ENCODE measurements around the gene PFDN1. TPM values are rescaled to one million over a fixed set of nuclear protein-coding genes. Genes with fewer than 3 reads are reported as not detected.

The PFDN1 gene
- total and polyA plus RNA-seq, 9 of the 15 experiments (the other 6 are each of a cell fraction or from before 2014, with no cell fraction given), result 45.5 to 215 (median 78.0) TPM

DNA sequence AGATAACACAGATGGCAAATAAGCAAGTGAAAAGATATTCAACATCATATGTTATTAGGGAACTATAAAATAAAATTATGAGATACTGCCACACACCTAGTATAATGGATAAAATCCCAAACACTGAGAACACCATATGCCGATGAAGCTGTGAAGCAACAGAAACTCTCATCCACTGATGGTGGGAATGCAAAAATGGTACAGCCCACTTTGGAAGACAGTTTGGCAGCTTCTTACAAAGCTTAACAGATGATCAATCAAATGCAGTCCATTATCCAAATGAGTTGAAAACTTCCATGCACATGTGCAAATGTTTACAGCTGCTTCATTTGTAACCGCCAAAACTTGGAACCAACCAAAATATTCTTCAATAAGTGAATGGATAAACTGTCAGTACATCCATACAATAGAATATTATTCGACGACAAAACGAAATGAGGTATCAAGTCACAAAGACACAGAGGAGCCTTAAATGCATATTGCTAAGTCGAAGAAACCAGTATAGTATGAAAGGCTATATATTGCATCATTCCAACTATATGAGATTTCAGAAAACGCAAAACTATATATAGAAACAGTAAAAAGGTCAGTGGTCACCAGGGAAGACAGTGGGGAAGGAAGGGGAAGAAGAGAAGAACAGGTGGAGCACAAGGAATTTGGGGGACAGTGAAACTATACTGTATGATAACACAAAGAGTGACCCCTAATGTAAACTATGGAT, 14.9 kb downstream of the PFDN1 start:
- POLR2A ChIA-PET, result interaction anchor here (0.8 kb wide), 1 partner anchor 66 kb away, joined by 3 read pairs; no protein-coding TSS in a partner anchor
- Histone ChIP-seq H3K36me3 (ENCODE audit: control insufficient read depth, insufficient read depth, low read length) (peaks cover 2% of the 10 kb centered on the region; the same call in 1 of the 3 replicates), H3K4me2 (ENCODE audit: insufficient read depth, low read length) (no peak overlapping the region), H3K4me3 (no peak overlapping the region), H3K27me3 (ENCODE audit: control insufficient read depth in 2 of 2, insufficient read depth in 2 of 2, low read length in 2 of 2) (no peaks in the 10 kb centered on the region), H3K9ac (ENCODE audit: insufficient read depth in 1 of 2, low read depth in 2 of 2, low read length in 2 of 2) (no peak overlapping the region), H3K9me1 (ENCODE audit: control insufficient read depth, insufficient read depth, low read length) (no peaks in the 10 kb centered on the region), H2AFZ (ENCODE audit: low read depth, low read length) (no peak overlapping the region), H4K20me1 (replicated peaks; ENCODE audit: control insufficient read depth, insufficient read depth, low read length) (no peaks in the 10 kb centered on the region), H3K79me2 (ENCODE audit: control insufficient read depth, insufficient read depth, low read length) (peaks cover 69% of the 10 kb centered on the region), H3K4me1 (replicated peaks in 1 of 2; ENCODE audit: control insufficient read depth in 2 of 2, insufficient read depth in 2 of 2, low read length in 2 of 2) (peaks cover 0 to 4% of the 10 kb centered on the region in 2 experiments; a peak in 1 of 5 replicates), H3K9me3 (replicated peaks; ENCODE audit: control insufficient read depth, insufficient read depth, low read depth, low read length) (no peaks in the 10 kb centered on the region), H3K27ac (ENCODE audit: extremely low read depth, low read depth, low read length) (no peak overlapping the region)
- in situ Hi-C loops (cut with MboI), result no loop called here
- FAIRE-seq (no peak), ATAC-seq (no peak), DNase-seq (ENCODE audit: extremely low read depth in 1 of 4, low spot score in 3 of 4) (no peak)
- intact Hi-C loops (cut with micrococcal nuclease), result no loop called here
- BruUV-seq (replicated peaks), result no TSS peak
- 69% methylated on average over 7 of the region's 7 CpGs for WGBS (ENCODE audit: insufficient coverage, low coverage, missing lambda C conversion rate)
- CTCF ChIA-PET (ENCODE audit: low intra/inter-chr PET ratio), result no interaction called here
- TF ChIP-seq TEAD1 (CRISPR knock-in tag; IDR thresholded peaks at IDR 0.05) (no peak), CEBPB (tag; IDR thresholded peaks at IDR 0.05) (peak; percentile 52), CEBPG (CRISPR knock-in tag; IDR thresholded peaks at IDR 0.05) (no peak), CEBPG (tag; conservative IDR thresholded peaks at IDR 0.05 in 1 of 2, IDR thresholded peaks at IDR 0.05 in 1 of 2) (peak; percentile 65 to 66), DDX20 (tag; IDR thresholded peaks at IDR 0.05; ENCODE audit: low read depth) (no peak), DMBX1 (CRISPR knock-in tag; IDR thresholded peaks at IDR 0.05; ENCODE audit: borderline replicate concordance) (no peak), ATF4 (CRISPR knock-in tag; IDR thresholded peaks at IDR 0.05) (0 out of 2 replicates have a peak, but pooled peaks have one; percentile 26), HNRNPH1 (optimal IDR thresholded peaks at IDR 0.05; ENCODE audit: low read depth, low read length) (no peak), STAT5B (CRISPR knock-in tag; IDR thresholded peaks at IDR 0.05) (no peak), SMAD2 (IDR thresholded peaks at IDR 0.05; ENCODE audit: low read depth, low read length) (no peak), SREBF1 (IDR thresholded peaks at IDR 0.05; ENCODE audit: borderline replicate concordance, low read depth, low read length) (no peak), SOX6 (IDR thresholded peaks at IDR 0.05) (no peak), EP300 (IDR thresholded peaks at IDR 0.05; ENCODE audit: low read length) (no peak)
- TF ChIP-seq, protein P1, sequence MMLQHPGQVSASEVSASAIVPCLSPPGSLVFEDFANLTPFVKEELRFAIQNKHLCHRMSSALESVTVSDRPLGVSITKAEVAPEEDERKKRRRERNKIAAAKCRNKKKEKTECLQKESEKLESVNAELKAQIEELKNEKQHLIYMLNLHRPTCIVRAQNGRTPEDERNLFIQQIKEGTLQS (IDR thresholded peaks at IDR 0.05), result peak; percentile 75
- TF ChIP-seq, protein P1 (CRISPR knock-in tag; conservative IDR thresholded peaks at IDR 0.05), result no peak
- TF ChIP-seq, protein P2, sequence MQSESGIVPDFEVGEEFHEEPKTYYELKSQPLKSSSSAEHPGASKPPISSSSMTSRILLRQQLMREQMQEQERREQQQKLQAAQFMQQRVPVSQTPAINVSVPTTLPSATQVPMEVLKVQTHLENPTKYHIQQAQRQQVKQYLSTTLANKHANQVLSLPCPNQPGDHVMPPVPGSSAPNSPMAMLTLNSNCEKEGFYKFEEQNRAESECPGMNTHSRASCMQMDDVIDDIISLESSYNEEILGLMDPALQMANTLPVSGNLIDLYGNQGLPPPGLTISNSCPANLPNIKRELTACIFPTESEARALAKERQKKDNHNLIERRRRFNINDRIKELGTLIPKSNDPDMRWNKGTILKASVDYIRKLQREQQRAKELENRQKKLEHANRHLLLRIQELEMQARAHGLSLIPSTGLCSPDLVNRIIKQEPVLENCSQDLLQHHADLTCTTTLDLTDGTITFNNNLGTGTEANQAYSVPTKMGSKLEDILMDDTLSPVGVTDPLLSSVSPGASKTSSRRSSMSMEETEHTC (IDR thresholded peaks at IDR 0.05), result no peak
- TF ChIP-seq, protein P3, sequence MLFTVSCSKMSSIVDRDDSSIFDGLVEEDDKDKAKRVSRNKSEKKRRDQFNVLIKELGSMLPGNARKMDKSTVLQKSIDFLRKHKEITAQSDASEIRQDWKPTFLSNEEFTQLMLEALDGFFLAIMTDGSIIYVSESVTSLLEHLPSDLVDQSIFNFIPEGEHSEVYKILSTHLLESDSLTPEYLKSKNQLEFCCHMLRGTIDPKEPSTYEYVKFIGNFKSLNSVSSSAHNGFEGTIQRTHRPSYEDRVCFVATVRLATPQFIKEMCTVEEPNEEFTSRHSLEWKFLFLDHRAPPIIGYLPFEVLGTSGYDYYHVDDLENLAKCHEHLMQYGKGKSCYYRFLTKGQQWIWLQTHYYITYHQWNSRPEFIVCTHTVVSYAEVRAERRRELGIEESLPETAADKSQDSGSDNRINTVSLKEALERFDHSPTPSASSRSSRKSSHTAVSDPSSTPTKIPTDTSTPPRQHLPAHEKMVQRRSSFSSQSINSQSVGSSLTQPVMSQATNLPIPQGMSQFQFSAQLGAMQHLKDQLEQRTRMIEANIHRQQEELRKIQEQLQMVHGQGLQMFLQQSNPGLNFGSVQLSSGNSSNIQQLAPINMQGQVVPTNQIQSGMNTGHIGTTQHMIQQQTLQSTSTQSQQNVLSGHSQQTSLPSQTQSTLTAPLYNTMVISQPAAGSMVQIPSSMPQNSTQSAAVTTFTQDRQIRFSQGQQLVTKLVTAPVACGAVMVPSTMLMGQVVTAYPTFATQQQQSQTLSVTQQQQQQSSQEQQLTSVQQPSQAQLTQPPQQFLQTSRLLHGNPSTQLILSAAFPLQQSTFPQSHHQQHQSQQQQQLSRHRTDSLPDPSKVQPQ (CRISPR knock-in tag; IDR thresholded peaks at IDR 0.05; ENCODE audit: borderline replicate concordance), result no peak

Measured in K562 (cell line).